ENCODE results near the gene ATP2B2. TPM values are rescaled to one million over a fixed set of nuclear protein-coding genes. Genes with fewer than 3 reads are reported as not detected.

Gene ATP2B2
- total RNA-seq, 1 donor from 2014 or later, result 0.06 TPM

DNA sequence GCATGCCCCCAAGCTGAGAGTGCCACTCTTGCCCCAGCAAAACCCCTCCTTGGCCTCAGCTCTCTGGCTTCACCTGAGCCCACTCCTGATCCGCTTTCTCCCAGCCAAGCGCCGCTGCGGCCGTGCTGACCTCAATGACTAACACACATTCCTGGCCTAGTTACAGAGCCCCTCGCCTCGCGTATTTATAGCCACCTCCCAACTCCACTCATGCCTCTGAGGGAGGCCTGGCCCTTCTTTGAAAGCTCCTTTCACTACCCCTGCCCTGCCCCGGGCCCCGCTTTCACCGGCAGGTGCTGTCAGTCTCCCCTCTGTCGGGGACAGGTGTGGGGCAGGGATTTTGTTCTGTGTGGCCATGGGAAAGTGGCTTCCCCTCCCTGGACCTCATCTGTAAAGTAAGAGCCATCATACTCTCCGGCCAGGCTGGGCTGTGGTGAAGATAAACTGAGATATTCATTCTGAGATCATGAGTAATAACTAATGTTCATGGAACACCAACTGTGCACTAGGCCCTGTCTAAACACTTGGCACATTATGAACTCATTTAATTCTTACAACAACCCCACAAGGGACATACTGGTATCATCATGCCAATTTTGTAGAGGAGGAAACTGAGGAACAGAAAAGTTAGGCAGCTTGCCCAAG is 13.2 kb upstream of the ATP2B2 start:
- Histone ChIP-seq H3K4me3 (no peak overlapping the region), H3K36me3 (no peaks in the 10 kb centered on the region), H3K4me1 (no peaks in the 10 kb centered on the region), H3K9me3 (no peaks in the 10 kb centered on the region), H3K27ac (no peak overlapping the region), H3K27me3 (no peaks in the 10 kb centered on the region)
- DNase-seq (peak; percentile 51), ATAC-seq (no peak)
- intact Hi-C loops (cut with DNase I), result no loop called here
- TF ChIP-seq, protein P1, sequence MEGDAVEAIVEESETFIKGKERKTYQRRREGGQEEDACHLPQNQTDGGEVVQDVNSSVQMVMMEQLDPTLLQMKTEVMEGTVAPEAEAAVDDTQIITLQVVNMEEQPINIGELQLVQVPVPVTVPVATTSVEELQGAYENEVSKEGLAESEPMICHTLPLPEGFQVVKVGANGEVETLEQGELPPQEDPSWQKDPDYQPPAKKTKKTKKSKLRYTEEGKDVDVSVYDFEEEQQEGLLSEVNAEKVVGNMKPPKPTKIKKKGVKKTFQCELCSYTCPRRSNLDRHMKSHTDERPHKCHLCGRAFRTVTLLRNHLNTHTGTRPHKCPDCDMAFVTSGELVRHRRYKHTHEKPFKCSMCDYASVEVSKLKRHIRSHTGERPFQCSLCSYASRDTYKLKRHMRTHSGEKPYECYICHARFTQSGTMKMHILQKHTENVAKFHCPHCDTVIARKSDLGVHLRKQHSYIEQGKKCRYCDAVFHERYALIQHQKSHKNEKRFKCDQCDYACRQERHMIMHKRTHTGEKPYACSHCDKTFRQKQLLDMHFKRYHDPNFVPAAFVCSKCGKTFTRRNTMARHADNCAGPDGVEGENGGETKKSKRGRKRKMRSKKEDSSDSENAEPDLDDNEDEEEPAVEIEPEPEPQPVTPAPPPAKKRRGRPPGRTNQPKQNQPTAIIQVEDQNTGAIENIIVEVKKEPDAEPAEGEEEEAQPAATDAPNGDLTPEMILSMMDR (IDR thresholded peaks at IDR 0.05), result no peak

- intact Hi-C loops (cut with DNase I), result no loop called here
- H3K9me3 ChIP-seq, result no peaks in the 10 kb centered on the region
- no peaks in the 10 kb centered on the region for H3K36me3 ChIP-seq
- no peaks in the 10 kb centered on the region for H3K4me1 ChIP-seq
- H3K27me3 ChIP-seq, result no peaks in the 10 kb centered on the region
- ATAC-seq (no peak), DNase-seq (peak; percentile 20)
- TF ChIP-seq, protein P1 (IDR thresholded peaks at IDR 0.05), result no peak
- no peak overlapping the region for H3K4me3 ChIP-seq
- no peak overlapping the region for H3K27ac ChIP-seq
These were observed 12.2 kb upstream of the ATP2B2 start for GRCh38 chr3:10517627-10518026.

- Histone ChIP-seq H3K27me3 (no peaks in the 10 kb centered on the region), H3K4me1 (no peaks in the 10 kb centered on the region), H3K4me3 (no peak overlapping the region), H3K36me3 (no peaks in the 10 kb centered on the region), H3K27ac (no peak overlapping the region), H3K9me3 (no peaks in the 10 kb centered on the region)
- DNase-seq, result peak; percentile 47
- intact Hi-C loops (cut with DNase I), result no loop called here
- TF ChIP-seq, protein P1 (IDR thresholded peaks at IDR 0.05), result no peak
- ATAC-seq, result no peak
These were observed 11.4 kb upstream of the ATP2B2 start for GRCh38 chr3:10516544-10517452.

DNA sequence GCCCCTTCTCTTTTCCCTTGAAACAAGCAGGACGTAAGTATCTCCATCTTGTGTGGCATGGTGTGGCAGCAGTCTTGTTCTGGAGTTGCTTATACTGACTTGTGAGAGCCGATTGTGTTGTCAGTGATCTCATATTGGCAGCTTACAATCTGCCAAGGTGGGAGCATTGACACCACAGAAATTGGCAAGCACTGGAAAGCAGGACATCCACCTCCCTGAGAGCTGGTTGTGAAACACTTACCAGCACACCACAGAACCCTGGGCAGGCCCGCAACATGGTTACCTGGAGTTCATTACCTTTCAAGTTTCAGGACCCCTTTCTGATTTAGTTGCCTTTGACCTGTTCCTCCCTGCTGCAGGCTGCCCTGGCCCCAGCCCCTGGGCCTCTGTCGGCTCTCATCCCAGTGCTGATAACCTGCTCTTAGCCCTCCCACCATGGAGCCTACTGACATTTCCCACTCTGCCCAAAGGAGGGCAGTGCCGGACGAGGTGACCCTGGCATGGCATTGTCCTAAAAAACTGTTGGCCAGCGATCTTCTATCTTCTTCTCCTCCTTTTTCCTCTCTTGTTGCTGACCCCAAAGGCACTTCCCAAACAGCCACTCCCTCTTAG is 10.6 kb upstream of the ATP2B2 start:
- Histone ChIP-seq H3K36me3 (no peaks in the 10 kb centered on the region), H3K9me3 (no peaks in the 10 kb centered on the region), H3K4me1 (no peaks in the 10 kb centered on the region), H3K4me3 (no peak overlapping the region), H3K27me3 (no peaks in the 10 kb centered on the region), H3K27ac (no peak overlapping the region)
- ATAC-seq (no peak), DNase-seq (peak; percentile 54)
- TF ChIP-seq, protein P1 (IDR thresholded peaks at IDR 0.05), result no peak
- intact Hi-C loops (cut with DNase I), result no loop called here

- Histone ChIP-seq H3K4me1 (no peaks in the 10 kb centered on the region), H3K36me3 (no peaks in the 10 kb centered on the region), H3K4me3 (no peak overlapping the region), H3K27ac (no peak overlapping the region), H3K9me3 (no peaks in the 10 kb centered on the region), H3K27me3 (no peaks in the 10 kb centered on the region)
- DNase-seq (peak; percentile 27), ATAC-seq (no peak)
- TF ChIP-seq, protein P1 (IDR thresholded peaks at IDR 0.05), result no peak
- intact Hi-C loops (cut with DNase I), result no loop called here
These were observed 10.0 kb upstream of the ATP2B2 start for GRCh38 chr3:10515396-10515795.

Data from upper lobe of right lung (tissue), 1 donor.